Adrenal gland (tissue), 5 donors: ENCODE results near the gene GDF9.

Experiments used
- POLR2A ChIP-seq, 2 donors: fragments of 450-650 bp; IDR thresholded peaks; one replicate each; pipeline ENCODE4 v1.6.1; 2017; ENCODE audit warnings: antibody characterized with exemption in 2 of 2, mild to moderate bottlenecking in 2 of 2, moderate library complexity in 1 of 2
- TF ChIP-seq, protein P1 (sequence below), 6 experiments: fragments of 450-650 bp in 4 of 6; fragments of 200-600 bp in 2 of 6; sonication (generic) in 1 of 6; IDR thresholded peaks; 1 replicate in 5 of 6; 2 replicates in 1 of 6; pipeline versions ENCODE4 v1.5.1 to v1.8.0; 2016 to 2021; ENCODE audit warnings: antibody characterized with exemption in 6 of 6, mild to moderate bottlenecking in 2 of 6, moderate library complexity in 1 of 6
- donor health status: DM: no; HTN: no; CAD: no.

DNA sequence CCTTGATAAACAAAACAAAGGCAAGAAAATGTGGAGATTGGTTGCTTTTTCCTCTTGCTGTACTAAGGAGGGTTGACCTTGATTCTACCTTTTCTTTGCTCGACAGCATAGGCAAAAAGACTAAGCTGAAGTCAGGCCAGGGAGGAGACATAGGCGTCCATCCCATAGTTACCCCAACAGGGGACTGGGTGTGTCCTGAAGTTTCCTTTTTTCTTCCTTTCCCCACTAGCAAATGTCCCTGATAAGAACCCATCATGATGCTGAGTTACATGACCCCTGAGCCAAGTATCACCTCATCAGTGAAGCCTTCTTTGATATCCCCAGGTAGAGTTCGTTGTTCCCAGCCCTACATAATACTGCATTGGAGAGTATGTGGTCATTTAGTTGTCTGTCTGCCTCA lies 26.0 kb downstream of the GDF9 start:
- TF ChIP-seq, protein P1, sequence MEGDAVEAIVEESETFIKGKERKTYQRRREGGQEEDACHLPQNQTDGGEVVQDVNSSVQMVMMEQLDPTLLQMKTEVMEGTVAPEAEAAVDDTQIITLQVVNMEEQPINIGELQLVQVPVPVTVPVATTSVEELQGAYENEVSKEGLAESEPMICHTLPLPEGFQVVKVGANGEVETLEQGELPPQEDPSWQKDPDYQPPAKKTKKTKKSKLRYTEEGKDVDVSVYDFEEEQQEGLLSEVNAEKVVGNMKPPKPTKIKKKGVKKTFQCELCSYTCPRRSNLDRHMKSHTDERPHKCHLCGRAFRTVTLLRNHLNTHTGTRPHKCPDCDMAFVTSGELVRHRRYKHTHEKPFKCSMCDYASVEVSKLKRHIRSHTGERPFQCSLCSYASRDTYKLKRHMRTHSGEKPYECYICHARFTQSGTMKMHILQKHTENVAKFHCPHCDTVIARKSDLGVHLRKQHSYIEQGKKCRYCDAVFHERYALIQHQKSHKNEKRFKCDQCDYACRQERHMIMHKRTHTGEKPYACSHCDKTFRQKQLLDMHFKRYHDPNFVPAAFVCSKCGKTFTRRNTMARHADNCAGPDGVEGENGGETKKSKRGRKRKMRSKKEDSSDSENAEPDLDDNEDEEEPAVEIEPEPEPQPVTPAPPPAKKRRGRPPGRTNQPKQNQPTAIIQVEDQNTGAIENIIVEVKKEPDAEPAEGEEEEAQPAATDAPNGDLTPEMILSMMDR (IDR thresholded peaks at IDR 0.05) = no peak
- no peak for TF ChIP-seq POLR2A (IDR thresholded peaks at IDR 0.05)
